Astrocyte (in vitro differentiated cells and primary cell): ENCODE data around the gene EARS2.

Source experiments
- EZH2 ChIP-seq: IDR thresholded peaks from 2 replicates; pipeline ENCODE4 v1.6.1; 2012; ENCODE audit warnings: mild to moderate bottlenecking, low read length, inconsistent platforms; ENCODE audit not compliant: insufficient read depth
- TF ChIP-seq, protein P1 (sequence below): IDR thresholded peaks from 2 replicates; pipeline ENCODE4 v1.5.1; 2011; ENCODE audit warnings: low read depth, mild to moderate bottlenecking, inconsistent platforms, low read length, moderate library complexity; ENCODE audit not compliant: insufficient read depth

DNA sequence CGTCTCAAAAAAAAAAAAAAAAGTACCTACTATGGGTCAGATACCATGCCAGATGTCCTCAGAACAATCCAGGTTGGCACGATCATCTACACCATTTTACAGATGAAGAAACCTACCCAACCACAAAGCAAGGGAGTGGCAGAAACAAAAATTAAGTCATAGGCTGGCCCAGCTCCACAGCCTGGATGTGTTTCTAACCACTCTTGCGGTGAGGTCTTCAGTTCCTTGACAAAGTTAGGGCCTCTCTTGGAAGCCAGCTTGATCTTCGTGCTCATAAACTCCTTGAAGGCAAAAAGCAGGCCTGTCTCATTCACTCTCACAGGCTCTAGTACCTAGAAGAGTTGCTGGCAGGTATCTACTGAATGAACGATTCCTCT, 53.1 kb downstream of the EARS2 start:
- TF ChIP-seq, protein P1, sequence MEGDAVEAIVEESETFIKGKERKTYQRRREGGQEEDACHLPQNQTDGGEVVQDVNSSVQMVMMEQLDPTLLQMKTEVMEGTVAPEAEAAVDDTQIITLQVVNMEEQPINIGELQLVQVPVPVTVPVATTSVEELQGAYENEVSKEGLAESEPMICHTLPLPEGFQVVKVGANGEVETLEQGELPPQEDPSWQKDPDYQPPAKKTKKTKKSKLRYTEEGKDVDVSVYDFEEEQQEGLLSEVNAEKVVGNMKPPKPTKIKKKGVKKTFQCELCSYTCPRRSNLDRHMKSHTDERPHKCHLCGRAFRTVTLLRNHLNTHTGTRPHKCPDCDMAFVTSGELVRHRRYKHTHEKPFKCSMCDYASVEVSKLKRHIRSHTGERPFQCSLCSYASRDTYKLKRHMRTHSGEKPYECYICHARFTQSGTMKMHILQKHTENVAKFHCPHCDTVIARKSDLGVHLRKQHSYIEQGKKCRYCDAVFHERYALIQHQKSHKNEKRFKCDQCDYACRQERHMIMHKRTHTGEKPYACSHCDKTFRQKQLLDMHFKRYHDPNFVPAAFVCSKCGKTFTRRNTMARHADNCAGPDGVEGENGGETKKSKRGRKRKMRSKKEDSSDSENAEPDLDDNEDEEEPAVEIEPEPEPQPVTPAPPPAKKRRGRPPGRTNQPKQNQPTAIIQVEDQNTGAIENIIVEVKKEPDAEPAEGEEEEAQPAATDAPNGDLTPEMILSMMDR = no peak
- TF ChIP-seq EZH2 = no peak
